OCI-LY3 (cell line): ENCODE results near the gene DPCD.

Experiments used
- EZH2phosphoT487 ChIP-seq: fragments of 200-600 bp; shearing (Covaris generic); IDR thresholded peaks from 2 replicates; pipeline ENCODE4 v1.6.1; 2018; ENCODE audit warnings: antibody characterized with exemption, mixed run types, low read depth
- TF ChIP-seq, protein P1 (sequence below): fragments of 200-600, 300-600 bp; sonication (generic); IDR thresholded peaks from 2 replicates; pipeline ENCODE4 v1.5.1; 2014; ENCODE audit warnings: antibody characterized with exemption, low read length, low read depth

DNA sequence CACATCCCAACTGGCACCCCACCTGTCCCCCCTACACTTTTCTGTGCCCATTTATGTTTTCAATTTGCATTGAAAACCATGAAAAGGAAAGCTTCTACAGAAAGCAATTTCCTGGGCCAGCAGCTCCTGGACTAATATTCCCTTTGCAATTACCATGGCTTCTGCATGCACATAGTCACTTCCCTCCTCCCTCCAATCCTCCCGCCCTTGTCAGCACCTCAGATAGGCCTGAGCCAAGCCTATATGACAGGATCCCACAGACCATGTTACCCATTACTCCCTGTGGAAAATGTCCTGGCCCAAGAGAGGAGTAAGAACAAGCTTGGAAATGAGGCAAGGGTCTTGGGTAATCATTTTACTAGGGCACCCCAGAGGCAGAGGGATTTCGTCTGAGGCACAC, 68.8 kb downstream of the DPCD start:
- TF ChIP-seq, protein P1, sequence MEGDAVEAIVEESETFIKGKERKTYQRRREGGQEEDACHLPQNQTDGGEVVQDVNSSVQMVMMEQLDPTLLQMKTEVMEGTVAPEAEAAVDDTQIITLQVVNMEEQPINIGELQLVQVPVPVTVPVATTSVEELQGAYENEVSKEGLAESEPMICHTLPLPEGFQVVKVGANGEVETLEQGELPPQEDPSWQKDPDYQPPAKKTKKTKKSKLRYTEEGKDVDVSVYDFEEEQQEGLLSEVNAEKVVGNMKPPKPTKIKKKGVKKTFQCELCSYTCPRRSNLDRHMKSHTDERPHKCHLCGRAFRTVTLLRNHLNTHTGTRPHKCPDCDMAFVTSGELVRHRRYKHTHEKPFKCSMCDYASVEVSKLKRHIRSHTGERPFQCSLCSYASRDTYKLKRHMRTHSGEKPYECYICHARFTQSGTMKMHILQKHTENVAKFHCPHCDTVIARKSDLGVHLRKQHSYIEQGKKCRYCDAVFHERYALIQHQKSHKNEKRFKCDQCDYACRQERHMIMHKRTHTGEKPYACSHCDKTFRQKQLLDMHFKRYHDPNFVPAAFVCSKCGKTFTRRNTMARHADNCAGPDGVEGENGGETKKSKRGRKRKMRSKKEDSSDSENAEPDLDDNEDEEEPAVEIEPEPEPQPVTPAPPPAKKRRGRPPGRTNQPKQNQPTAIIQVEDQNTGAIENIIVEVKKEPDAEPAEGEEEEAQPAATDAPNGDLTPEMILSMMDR, result no peak
- TF ChIP-seq EZH2phosphoT487, result no peak
